ENCODE data around the gene SPPL2C.

DNA sequence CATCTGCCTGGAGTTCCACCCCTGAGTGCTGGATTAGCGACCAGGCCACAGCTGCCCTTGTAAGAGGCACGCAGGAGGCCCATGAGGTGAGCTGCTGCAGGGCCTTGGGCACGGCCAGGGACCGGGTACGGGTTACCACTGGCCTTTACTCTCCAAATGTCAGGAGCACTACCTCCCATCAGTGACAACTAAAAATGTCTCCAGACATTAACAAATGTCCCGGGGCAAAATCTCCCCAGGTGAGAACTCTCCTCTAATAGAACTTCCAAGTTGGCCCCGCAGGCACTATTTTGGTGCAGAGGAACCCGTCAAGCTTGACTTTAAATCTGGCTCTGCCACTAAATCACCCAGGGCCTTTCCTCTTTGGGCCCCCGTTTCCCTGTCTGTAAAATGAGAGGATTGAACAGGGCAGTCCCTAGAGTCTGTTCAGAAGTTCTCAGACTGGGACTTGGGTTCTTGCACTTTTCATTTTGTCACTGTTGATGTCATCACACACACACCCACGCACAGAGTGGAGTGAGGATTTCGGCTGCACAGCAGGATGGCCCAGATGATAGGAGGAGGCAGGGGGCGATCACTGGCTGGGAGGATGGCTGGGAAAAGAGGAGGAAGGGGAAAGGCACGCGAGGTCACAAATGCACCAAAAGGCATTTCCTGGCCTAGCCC is 25.1 kb downstream of the SPPL2C start:
- no peak for TF ChIP-seq CTCF (conservative IDR thresholded peaks at IDR 0.05; ENCODE audit: low read depth, low read length)
- TF ChIP-seq EZH2 (IDR thresholded peaks at IDR 0.05; ENCODE audit: borderline replicate concordance, low read depth, low read length, poor library complexity, severe bottlenecking): no peak
